BLaER1 (cell line): Measurements from ENCODE around the gene LSM7.

ENCODE experiments used
- H3K27ac ChIP-seq: shearing (Covaris generic); formaldehyde crosslinking; 2 replicates; pipeline ENCODE4 v1.8.1; 2022
- H3K27me3 ChIP-seq: shearing (Covaris generic); formaldehyde crosslinking; 2 replicates; pipeline ENCODE4 v1.8.1; 2022
- H3K36me3 ChIP-seq: shearing (Covaris generic); formaldehyde crosslinking; 2 replicates; pipeline ENCODE4 v1.8.1; 2022
- H3K4me1 ChIP-seq: shearing (Covaris generic); formaldehyde crosslinking; 2 replicates; pipeline ENCODE4 v1.8.1; 2022
- H3K4me2 ChIP-seq: shearing (Covaris generic); formaldehyde crosslinking; 2 replicates; pipeline ENCODE4 v1.8.1; 2022
- H3K4me3 ChIP-seq: shearing (Covaris generic); formaldehyde crosslinking; 2 replicates; pipeline ENCODE4 v1.8.1; 2022
- H3K9ac ChIP-seq: shearing (Covaris generic); formaldehyde crosslinking; 2 replicates; pipeline ENCODE4 v1.8.1; 2022
- H3K9me3 ChIP-seq: shearing (Covaris generic); formaldehyde crosslinking; 2 replicates; pipeline ENCODE4 v1.8.1; 2022
- H4K20me1 ChIP-seq: shearing (Covaris generic); formaldehyde crosslinking; 2 replicates; pipeline ENCODE4 v1.8.1; 2022
- Cebpa-rat ChIP-seq: shearing (Covaris generic); IDR thresholded peaks from 2 replicates; pipeline ENCODE4 v1.8.1; 2022

Gene LSM7

DNA sequence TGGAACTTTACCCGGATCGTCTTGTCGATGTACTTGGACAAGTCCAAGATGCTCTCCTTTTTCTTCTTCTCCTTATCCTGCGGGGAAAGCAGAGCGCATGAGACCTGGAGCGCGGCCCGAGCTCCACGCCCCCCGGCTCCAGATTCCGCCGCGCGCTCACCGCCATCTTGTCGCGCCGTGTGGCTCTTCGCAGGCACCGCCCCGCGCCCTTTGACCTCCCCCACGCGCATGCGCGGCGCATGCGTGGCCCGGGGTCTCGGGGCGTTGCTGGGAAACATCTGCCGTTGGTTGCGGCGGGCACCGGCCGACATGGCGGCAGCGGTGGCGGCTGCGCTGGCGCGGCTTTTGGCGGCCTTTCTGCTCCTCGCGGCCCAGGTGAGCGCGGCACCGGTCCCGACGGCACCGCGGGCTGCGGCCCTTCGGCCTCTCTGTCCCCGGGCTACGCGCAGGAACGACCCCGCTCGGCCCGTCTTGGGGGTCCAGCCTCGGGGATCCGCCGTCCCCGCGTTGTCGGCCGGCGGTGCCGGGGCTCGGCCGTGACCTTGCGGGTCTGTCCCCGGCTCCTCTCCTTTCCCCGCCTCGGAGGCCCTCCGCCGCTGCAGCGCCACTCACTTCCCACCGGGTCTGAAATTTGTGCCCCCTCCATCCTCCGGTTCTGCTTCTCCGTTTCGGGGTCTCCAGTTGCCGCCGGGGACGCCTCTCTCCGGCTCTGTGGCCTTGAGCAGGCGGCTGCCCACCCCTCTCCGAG, at the start of gene LSM7, which contains the start of gene SPPL2B:
Gene LSM7 (minus strand): TSS at position 186 of the 748 bp plus-strand sequence. CDS start 20 bp downstream, at position 166.
Gene SPPL2B (plus strand): TSS at position 284 of the 748 bp plus-strand sequence. CDS start 26 bp downstream, at position 310.
- H3K36me3 ChIP-seq = peaks cover 8% of the 10 kb centered on the region
- peak within 1 kb of the TSS; percentile 97 for H3K4me2 ChIP-seq
- H4K20me1 ChIP-seq = peaks cover 50% of the 10 kb centered on the region
- peaks cover 83% of the 10 kb centered on the region for H3K4me1 ChIP-seq
- H3K27ac ChIP-seq = peak within 1 kb of the TSS; percentile 95
- no peaks in the 10 kb centered on the region for H3K27me3 ChIP-seq
- TF ChIP-seq Cebpa-rat = no peak
- peak within 1 kb of the TSS; percentile 87 for H3K4me3 ChIP-seq
- H3K9ac ChIP-seq = peak within 1 kb of the TSS; percentile 91
- no peaks in the 10 kb centered on the region for H3K9me3 ChIP-seq

DNA sequence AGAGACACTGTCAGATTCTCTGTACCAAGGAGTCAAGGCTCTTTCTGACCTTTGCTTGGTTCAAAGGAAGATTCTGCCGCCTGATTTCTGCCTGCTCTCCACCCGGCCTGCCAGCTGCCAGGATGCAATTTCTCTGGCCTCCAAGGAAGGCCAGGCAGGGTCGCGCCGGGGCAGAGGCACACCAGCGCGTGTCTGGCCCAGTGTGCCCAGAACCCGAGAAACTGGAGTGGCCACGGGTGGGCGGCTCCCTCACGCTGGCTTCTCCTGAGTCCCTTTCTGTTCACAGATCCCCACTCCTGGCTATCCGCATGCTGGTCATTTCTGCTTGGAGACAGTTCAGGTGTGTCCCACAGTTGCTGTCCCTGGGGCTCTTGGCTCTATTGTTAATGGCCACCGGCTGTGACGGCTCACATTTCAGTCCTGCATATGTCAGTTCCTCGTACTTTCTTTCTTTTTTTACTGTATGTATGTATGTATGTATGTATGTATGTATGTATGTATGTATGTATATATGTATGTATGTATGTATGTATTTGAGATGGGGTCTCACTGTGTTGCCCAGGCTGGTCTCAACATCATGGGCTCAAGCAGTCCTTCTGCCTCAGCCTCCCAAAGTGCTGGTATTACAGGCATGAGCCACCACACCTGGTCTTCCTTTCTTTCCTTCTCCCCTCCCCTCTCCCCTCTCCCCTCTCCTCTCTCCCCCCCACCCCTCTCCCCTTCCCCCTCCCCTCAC, 48.6 kb upstream of the LSM7 start:
- no peaks in the 10 kb centered on the region for H3K36me3 ChIP-seq
- H3K27ac ChIP-seq = no peak overlapping the region
- no peak overlapping the region for H3K4me3 ChIP-seq
- peaks cover 41% of the 10 kb centered on the region for H3K9me3 ChIP-seq
- H3K4me1 ChIP-seq = peaks cover 8% of the 10 kb centered on the region
- H3K27me3 ChIP-seq = no peaks in the 10 kb centered on the region
- H3K4me2 ChIP-seq = no peak overlapping the region
- no peak overlapping the region for H3K9ac ChIP-seq
- TF ChIP-seq Cebpa-rat = no peak
- H4K20me1 ChIP-seq = no peaks in the 10 kb centered on the region

DNA sequence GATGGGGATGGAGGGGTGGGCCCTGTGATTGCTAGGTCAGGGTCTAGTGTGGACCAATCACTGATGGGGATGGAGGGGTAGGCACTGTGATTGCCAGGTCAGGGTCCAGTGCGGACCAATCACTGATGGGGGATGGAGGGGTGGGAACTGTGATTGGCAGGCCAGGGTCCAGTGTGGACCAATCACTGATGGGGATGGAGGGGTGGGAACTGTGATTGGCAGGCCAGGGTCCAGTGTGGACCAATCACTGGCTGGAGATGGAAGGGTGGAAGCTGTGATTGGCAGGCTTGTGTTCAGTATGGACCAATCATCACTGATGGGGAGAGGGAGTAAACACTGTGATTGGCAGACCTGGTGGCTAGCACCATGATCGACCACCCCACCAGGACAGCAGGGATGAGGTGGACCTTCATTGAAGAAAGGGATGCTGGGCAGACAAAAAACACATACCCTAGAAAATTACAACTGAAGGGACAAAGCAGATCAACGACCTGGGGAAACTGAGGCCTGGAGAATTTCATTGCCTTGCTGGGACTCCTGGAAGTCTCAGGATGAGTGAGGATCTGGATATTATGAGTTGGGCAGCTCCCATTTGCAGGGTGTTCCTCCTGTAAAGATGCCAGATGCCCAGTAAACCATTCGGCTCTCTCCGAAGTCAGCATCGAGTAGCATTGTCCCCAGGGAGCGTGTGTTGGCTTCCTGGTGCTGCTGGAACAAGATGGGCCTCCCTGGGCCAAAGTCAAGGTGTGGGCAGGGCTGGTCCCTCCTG, 47.2 kb upstream of the LSM7 start:
- peaks cover 47% of the 10 kb centered on the region for H3K9me3 ChIP-seq
- H3K4me3 ChIP-seq = no peak overlapping the region
- no peak overlapping the region for H3K9ac ChIP-seq
- no peaks in the 10 kb centered on the region for H3K36me3 ChIP-seq
- H3K27me3 ChIP-seq = no peaks in the 10 kb centered on the region
- H3K27ac ChIP-seq = no peak overlapping the region
- peak overlapping the region; percentile 30; the same call in 1 of the 2 replicates for H3K4me2 ChIP-seq
- peaks cover 8% of the 10 kb centered on the region for H3K4me1 ChIP-seq
- TF ChIP-seq Cebpa-rat = no peak
- no peaks in the 10 kb centered on the region for H4K20me1 ChIP-seq

DNA sequence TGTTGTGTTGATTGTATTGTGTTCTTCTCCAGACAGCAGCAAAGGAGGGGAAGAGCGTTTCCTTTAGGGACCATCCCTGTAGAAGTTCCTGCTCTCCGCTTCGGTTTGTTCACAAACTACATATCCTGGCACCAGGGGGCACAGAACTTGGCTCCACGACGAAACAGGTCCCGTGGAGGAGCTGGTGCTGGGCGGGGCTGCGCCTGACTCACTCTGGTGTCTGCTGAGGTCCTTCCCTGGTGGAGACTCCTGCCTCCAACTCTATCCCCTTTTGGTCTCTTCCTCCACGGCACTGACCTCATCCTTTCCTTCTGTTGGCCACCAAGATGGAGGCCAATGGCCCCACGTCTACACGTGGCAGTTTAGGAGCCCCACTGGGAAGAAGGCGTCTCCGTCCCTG, 46.4 kb upstream of the LSM7 start:
- Histone ChIP-seq H3K9ac (no peak overlapping the region), H3K27me3 (no peaks in the 10 kb centered on the region), H3K27ac (no peak overlapping the region), H3K4me3 (no peak overlapping the region), H3K4me1 (peaks cover 8% of the 10 kb centered on the region), H3K4me2 (no peak overlapping the region), H3K9me3 (peaks cover 47% of the 10 kb centered on the region), H4K20me1 (no peaks in the 10 kb centered on the region), H3K36me3 (no peaks in the 10 kb centered on the region)
- no peak for TF ChIP-seq Cebpa-rat

DNA sequence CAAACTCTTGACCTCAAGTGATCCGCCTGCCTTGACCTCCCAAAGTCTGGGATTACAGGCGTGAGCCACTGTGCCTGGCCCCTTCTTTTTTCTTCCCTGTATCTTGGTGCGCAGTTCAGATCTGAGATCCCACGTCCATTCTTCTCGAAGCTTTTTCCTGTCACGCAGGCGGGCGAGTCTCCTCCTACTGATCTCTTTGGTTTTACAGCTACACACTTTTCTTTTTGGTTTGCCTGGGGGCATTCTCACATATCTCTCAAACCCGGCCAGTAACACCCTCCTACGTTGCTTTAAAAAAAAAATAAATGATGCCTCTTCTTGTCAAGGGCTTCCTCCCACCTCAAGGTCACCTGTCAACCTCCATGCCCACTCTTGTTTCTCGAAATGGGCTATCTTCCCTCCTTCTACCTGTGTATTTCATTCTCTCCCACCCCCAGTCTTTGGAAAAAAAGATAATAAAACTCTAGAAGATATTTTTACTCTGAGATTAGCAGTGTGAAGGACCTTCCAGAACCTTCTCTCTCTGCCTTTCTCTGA, 43.8 kb upstream of the LSM7 start:
- H3K27me3 ChIP-seq = no peaks in the 10 kb centered on the region
- H3K9me3 ChIP-seq = peaks cover 36% of the 10 kb centered on the region
- no peak overlapping the region for H3K4me3 ChIP-seq
- no peaks in the 10 kb centered on the region for H4K20me1 ChIP-seq
- H3K27ac ChIP-seq = no peak overlapping the region
- no peak overlapping the region for H3K9ac ChIP-seq
- no peak for TF ChIP-seq Cebpa-rat
- H3K4me1 ChIP-seq = peaks cover 8% of the 10 kb centered on the region
- H3K4me2 ChIP-seq = no peak overlapping the region
- H3K36me3 ChIP-seq = no peaks in the 10 kb centered on the region

DNA sequence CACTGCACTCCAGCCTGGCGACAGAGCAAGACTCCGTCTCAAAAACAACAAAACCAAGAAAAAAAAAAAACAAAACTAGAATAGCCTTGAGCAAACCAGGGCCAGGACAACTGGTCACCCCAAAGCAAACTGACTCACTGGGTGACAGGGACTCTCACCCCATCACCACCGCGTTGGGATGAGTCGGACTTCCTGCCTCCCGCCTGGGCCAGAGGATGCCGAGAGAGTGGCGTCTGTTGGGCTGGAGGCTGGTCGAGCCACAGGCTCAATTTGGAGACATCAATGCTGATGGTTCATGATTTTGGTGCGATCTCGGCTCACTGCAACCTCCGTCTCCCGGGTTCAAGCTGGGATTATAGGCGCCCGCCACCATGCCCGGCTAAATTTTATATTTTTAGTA, 43.3 kb upstream of the LSM7 start:
- Histone ChIP-seq H3K27me3 (no peaks in the 10 kb centered on the region), H3K4me2 (no peak overlapping the region), H3K9ac (no peak overlapping the region), H3K36me3 (no peaks in the 10 kb centered on the region), H3K27ac (no peak overlapping the region), H3K4me3 (no peak overlapping the region), H3K9me3 (peaks cover 40% of the 10 kb centered on the region), H4K20me1 (no peaks in the 10 kb centered on the region), H3K4me1 (peaks cover 8% of the 10 kb centered on the region)
- no peak for TF ChIP-seq Cebpa-rat

DNA sequence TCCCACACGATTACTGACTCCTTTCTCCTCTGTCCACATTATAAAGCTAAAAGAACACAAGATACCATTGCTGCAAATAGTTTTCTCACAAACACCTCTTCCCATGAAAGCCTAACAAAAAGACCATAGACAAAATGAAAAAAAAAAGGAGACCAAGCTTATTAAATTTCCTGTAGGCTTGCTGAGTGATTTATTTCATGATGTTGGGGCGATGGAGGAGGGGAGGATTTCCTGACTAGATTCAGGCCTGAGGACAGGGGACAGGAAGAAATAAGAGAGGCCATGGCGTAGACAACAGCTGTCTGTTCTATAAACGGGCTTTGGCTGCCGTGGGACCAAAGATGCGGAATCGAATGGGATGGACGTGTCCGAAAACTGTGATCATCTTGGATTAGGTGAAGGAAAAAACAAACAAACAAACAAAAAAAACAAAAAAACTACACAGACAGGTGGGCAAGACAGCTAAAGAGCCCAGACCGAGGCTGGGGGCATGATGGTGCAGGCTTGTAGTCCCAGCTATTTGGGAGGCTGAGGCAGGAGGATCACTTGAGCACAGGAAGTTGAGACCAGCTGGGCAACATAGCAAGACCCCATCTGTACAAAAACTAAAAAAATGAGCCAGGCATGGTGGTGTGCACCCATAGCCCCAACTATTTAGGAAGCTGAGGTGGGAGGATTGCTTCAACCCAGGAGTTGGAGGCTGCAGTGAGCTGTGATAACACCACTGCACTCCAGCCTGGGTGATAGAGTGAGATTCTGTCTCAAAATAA, 37.0 kb upstream of the LSM7 start:
- Histone ChIP-seq H3K4me2 (peak overlapping the region; percentile 63), H3K9ac (0 out of 2 replicates have a peak overlapping the region, but pooled peaks have one; percentile 18), H4K20me1 (no peaks in the 10 kb centered on the region), H3K27me3 (peaks cover 16% of the 10 kb centered on the region), H3K4me1 (peaks cover 25% of the 10 kb centered on the region), H3K4me3 (no peak overlapping the region), H3K9me3 (peaks cover 23% of the 10 kb centered on the region), H3K27ac (no peak overlapping the region), H3K36me3 (no peaks in the 10 kb centered on the region)
- TF ChIP-seq Cebpa-rat = no peak

DNA sequence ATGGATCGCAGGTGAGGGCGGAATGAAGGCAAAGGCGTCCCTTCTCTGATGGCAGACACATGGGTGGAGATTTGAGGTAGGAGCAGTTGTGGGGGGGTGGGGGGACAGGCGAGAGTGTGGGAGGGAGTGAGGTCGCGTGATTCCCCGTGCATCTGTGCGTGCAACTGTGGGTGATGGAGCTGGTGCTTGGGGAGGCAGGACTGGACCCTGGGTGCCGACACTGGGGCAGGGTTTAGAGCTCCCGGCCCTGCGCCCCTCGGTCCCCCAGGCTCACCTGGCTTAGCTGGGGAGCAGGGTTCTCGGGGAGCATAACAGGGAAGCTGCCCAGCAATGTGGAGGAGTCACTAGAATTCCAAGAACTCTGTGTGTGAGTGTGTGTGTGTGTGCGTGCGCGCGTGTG, 35.0 kb upstream of the LSM7 start:
- Histone ChIP-seq H3K4me3 (no peak overlapping the region), H3K9ac (no peak overlapping the region), H3K4me2 (no peak overlapping the region), H3K9me3 (peaks cover 8% of the 10 kb centered on the region; the same call in 1 of the 2 replicates), H3K36me3 (no peaks in the 10 kb centered on the region), H3K27me3 (peaks cover 35% of the 10 kb centered on the region), H3K4me1 (peaks cover 25% of the 10 kb centered on the region), H3K27ac (no peak overlapping the region), H4K20me1 (no peaks in the 10 kb centered on the region; the same call in 1 of the 2 replicates)
- no peak for TF ChIP-seq Cebpa-rat

DNA sequence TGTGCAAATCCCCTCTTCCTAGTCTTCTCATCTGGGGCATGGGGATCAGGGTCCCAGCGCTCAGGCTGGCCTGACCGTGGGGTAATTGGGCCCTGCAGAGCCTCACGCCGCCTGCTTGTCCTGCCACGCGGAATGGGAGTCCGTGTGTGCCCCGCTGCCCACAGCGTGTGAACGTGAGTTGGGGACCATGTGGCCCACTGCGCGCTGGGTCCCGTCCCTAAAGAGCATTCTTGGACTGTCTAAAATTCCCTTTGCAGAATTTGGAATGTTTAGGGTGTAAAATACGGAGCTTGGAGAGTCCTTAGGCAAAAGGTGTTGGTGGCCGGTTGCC, 34.5 kb upstream of the LSM7 start:
- H4K20me1 ChIP-seq = no peaks in the 10 kb centered on the region; the same call in 1 of the 2 replicates
- no peak overlapping the region for H3K9ac ChIP-seq
- peaks cover 25% of the 10 kb centered on the region for H3K4me1 ChIP-seq
- H3K4me3 ChIP-seq = no peak overlapping the region
- no peaks in the 10 kb centered on the region for H3K36me3 ChIP-seq
- H3K9me3 ChIP-seq = peaks cover 8% of the 10 kb centered on the region; the same call in 1 of the 2 replicates
- H3K27ac ChIP-seq = no peak overlapping the region
- H3K4me2 ChIP-seq = no peak overlapping the region
- peaks cover 39% of the 10 kb centered on the region for H3K27me3 ChIP-seq
- TF ChIP-seq Cebpa-rat = no peak
